GM12878 (cell line): ENCODE measurements around the gene ACAT2. TPM values are rescaled to one million over a fixed set of nuclear protein-coding genes. Genes with fewer than 3 reads are reported as not detected.

ENCODE experiments used
- BHLHE40 ChIP-seq, 2 experiments: fragments of 450-650 bp in 1 of 2; IDR thresholded peaks; 2 replicates each; pipeline ENCODE4 v1.6.1; 2011 to 2017; ENCODE audit warnings: low read depth in 2 of 2, borderline replicate concordance in 1 of 2, improper control_type of control experiment in 1 of 2, low read length in 1 of 2, mild to moderate bottlenecking in 1 of 2
- CBX3 ChIP-seq: fragments of 200-600 bp; sonication (generic); IDR thresholded peaks from 2 replicates; pipeline ENCODE4 v1.6.1; 2016; ENCODE audit warnings: low read depth, borderline replicate concordance
- FOXM1 ChIP-seq: IDR thresholded peaks from 2 replicates; pipeline ENCODE4 v1.6.1; 2012; ENCODE audit warnings: low read depth, mild to moderate bottlenecking, inconsistent platforms, low read length, moderate library complexity
- KDM1A ChIP-seq: fragments of 200-600 bp; sonication (generic); IDR thresholded peaks from 2 replicates; pipeline ENCODE4 v1.6.1; 2016; ENCODE audit warnings: borderline replicate concordance
- RB1 ChIP-seq: fragments of 450-650 bp; formaldehyde crosslinking; IDR thresholded peaks from 2 replicates; pipeline ENCODE4 v1.6.1; 2017; ENCODE audit warnings: mild to moderate bottlenecking, borderline replicate concordance
- STAT1 ChIP-seq: fragments of 450-650 bp; conservative IDR thresholded peaks from 2 replicates; pipeline ENCODE4 v1.6.1; 2014; ENCODE audit warnings: antibody characterized with exemption, mild to moderate bottlenecking
- ZNF207 ChIP-seq: fragments of 450-650 bp; IDR thresholded peaks from 2 replicates; pipeline ENCODE4 v1.6.1; 2014; ENCODE audit warnings: antibody characterized with exemption, mild to moderate bottlenecking, borderline replicate concordance
- ZNF217 ChIP-seq: fragments of 450-650 bp; IDR thresholded peaks from 2 replicates; pipeline ENCODE4 v1.6.1; 2017; ENCODE audit warnings: antibody characterized with exemption, mild to moderate bottlenecking
- polyA plus RNA-seq, 11 experiments: library from polyadenylated mRNA; depleted of rRNA in 4 of 11; unstranded in 6 of 11; stranded (reverse) in 5 of 11; fragments of >200 nt; fragmentation: Nextera tagmentation in 4 of 11; fragmentation: Illumina TruSeq in 1 of 11; extraction: Ambion mirVana in 4 of 11; extraction: Trizol in 1 of 11; gene quantifications; 1 replicate in 1 of 11; 2 replicates in 10 of 11; pipeline versions ENCODE4 v1.2.1 to v1.2.3, GENCODE V29; 2011 to 2016; ENCODE audit warnings: inconsistent platforms in 2 of 11, missing spikeins in 2 of 11, low read depth in 1 of 11
- total RNA-seq, 4 experiments: library from RNA; depleted of rRNA in 3 of 4; stranded (reverse); fragments of >200 nt in 3 of 4; fragmentation: Illumina TruSeq in 1 of 4; extraction: Trizol in 1 of 4; gene quantifications; 2 replicates each; pipeline versions ENCODE4 v1.2.1 to v1.2.3, GENCODE V29; 2013 to 2021
- TF ChIP-seq, protein P1 (sequence below): fragments of 450-650 bp; IDR thresholded peaks from 2 replicates; pipeline ENCODE4 v1.6.1; 2016; ENCODE audit warnings: mild to moderate bottlenecking
- TF ChIP-seq, protein P2 (sequence below): fragments of 450-650 bp; IDR thresholded peaks from 2 replicates; pipeline ENCODE4 v1.6.1; 2017; ENCODE audit warnings: low read depth, mild to moderate bottlenecking, moderate library complexity

ACAT2 gene
- total and polyA plus RNA-seq, 10 of the 15 experiments (the other 5 are each of a cell fraction or from before 2014, with no cell fraction given), result 87.9 to 257 (median 132) TPM

DNA sequence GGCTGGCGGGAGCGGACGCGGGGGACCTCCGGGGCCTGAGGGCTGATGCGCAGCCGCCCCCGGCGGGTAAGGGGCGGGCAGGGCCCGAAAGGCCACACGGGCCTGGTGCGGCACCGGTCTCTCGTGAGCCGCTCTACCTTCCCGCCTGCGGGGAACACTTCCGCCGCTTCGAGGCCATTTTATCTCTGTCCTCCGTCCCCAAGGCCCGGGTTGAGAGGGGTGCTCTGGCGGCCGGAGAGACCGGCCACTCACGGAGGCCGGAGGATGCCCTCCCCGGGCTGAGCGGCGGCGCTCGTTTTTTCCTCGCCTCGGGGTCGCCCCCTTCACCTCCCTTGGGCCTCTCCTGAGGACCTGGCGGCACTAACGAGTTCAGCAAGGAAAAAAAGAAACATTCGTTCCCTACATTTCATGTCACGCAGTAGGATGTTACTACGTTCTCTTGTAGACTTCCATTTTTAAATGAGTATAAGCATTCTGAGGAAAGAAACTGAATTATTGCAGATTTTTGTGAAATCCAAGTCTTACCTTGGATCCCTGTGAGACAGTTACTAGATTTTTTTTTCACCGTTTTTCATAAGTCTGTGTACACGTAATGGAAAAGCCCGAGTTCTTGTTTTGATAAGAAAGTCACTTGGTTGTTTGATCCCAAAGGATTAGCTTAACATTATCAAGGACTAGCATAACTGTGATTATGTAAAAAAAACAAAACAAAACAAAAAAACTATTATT, 34.0 kb upstream of the ACAT2 start (continued):
- TF ChIP-seq, protein P1, sequence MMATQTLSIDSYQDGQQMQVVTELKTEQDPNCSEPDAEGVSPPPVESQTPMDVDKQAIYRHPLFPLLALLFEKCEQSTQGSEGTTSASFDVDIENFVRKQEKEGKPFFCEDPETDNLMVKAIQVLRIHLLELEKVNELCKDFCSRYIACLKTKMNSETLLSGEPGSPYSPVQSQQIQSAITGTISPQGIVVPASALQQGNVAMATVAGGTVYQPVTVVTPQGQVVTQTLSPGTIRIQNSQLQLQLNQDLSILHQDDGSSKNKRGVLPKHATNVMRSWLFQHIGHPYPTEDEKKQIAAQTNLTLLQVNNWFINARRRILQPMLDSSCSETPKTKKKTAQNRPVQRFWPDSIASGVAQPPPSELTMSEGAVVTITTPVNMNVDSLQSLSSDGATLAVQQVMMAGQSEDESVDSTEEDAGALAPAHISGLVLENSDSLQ, result 0 out of 2 replicates have a peak, but pooled peaks have one; percentile 17
- TF ChIP-seq ZNF207 (peak; percentile 51; the same call in 1 of the 2 replicates), CBX3 (no peak), RB1 (peak; percentile 76; the same call in 1 of the 2 replicates), FOXM1 (no peak), KDM1A (no peak), STAT1 (0 out of 2 replicates have a peak, but pooled peaks have one; percentile 36), ZNF217 (peak; percentile 24; the same call in 1 of the 2 replicates), BHLHE40 (IDR thresholded peaks at IDR 0.05; ENCODE audit: borderline replicate concordance in 1 of 2, low read depth in 2 of 2, low read length in 1 of 2) (peak in 1 of 2 experiments; percentile 63; a peak in 2 of 4 replicates)
- TF ChIP-seq, protein P2, sequence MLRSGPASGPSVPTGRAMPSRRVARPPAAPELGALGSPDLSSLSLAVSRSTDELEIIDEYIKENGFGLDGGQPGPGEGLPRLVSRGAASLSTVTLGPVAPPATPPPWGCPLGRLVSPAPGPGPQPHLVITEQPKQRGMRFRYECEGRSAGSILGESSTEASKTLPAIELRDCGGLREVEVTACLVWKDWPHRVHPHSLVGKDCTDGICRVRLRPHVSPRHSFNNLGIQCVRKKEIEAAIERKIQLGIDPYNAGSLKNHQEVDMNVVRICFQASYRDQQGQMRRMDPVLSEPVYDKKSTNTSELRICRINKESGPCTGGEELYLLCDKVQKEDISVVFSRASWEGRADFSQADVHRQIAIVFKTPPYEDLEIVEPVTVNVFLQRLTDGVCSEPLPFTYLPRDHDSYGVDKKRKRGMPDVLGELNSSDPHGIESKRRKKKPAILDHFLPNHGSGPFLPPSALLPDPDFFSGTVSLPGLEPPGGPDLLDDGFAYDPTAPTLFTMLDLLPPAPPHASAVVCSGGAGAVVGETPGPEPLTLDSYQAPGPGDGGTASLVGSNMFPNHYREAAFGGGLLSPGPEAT, result 0 out of 2 replicates have a peak, but pooled peaks have one; percentile 14
